Stimulated activated naive CD4-positive, alpha-beta T cell (primary cell): ENCODE data around the gene LCMT1.

Experiments used
- DNase-seq, 6 experiments: peaks; one replicate each; lab custom pipeline; 2025; lab: John Stamatoyannopoulos, UW

The LCMT1 gene

GRCh38 chr16:25198021-25198420 lies 86.5 kb downstream of the LCMT1 start:
- DNase-seq, result no peak

GRCh38 chr16:25199457-25199856 lies 87.9 kb downstream of the LCMT1 start:
- no peak for DNase-seq

- no peak for DNase-seq
These were observed 99.2 kb downstream of the LCMT1 start for GRCh38 chr16:25210758-25211157.

GRCh38 chr16:25212636-25213035 lies 101.1 kb downstream of the LCMT1 start:
- no peak for DNase-seq

- DNase-seq, result no peak
These were observed 102.3 kb downstream of the LCMT1 start for GRCh38 chr16:25213709-25214397.

GRCh38 chr16:25217112-25217511 lies 105.6 kb downstream of the LCMT1 start:
- DNase-seq, result no peak

GRCh38 chr16:25217921-25218320 lies 106.4 kb downstream of the LCMT1 start:
- no peak for DNase-seq

GRCh38 chr16:25219070-25219737 lies 107.7 kb downstream of the LCMT1 start:
- DNase-seq, result no peak

GRCh38 chr16:25222959-25223358 lies 111.4 kb downstream of the LCMT1 start:
- no peak for DNase-seq

GRCh38 chr16:25223964-25224363 lies 112.4 kb downstream of the LCMT1 start:
- no peak for DNase-seq

- DNase-seq, result no peak
These were observed 113.3 kb downstream of the LCMT1 start for GRCh38 chr16:25224731-25225319.
